ENCODE data around the gene PPIH.
"Not testable (repeated sequence)": the region's sequence is repeated elsewhere in the genome, so short reads cannot be mapped to it uniquely, and the experiment has no call there.

Gene PPIH

GRCh38 chr1:42682739-42683531, 24.7 kb downstream of the PPIH start:
- DNase-seq = peak; percentile 65

GRCh38 chr1:42684139-42684538, 25.9 kb downstream of the PPIH start:
- DNase-seq = no peak

- no peak for DNase-seq
Measured at GRCh38 chr1:42686418-42686817, 28.2 kb downstream of the PPIH start.

- DNase-seq = no peak
Measured at GRCh38 chr1:42689912-42690311, 31.7 kb downstream of the PPIH start.

- DNase-seq = peak; percentile 20
Measured at GRCh38 chr1:42690477-42691156, 32.4 kb downstream of the PPIH start.

GRCh38 chr1:42691157-42691498, 32.9 kb downstream of the PPIH start:
- no peak for DNase-seq

GRCh38 chr1:42692461-42692860, 34.2 kb downstream of the PPIH start:
- no peak for DNase-seq

GRCh38 chr1:42692911-42693310, 34.7 kb downstream of the PPIH start:
- DNase-seq = no peak

- DNase-seq = no peak
Measured at GRCh38 chr1:42698081-42698813, 40.0 kb downstream of the PPIH start.

GRCh38 chr1:42700006-42700405, 41.8 kb downstream of the PPIH start:
- no peak for DNase-seq

- DNase-seq = no peak
Measured at GRCh38 chr1:42703888-42704464, 45.8 kb downstream of the PPIH start.

- not testable (repeated sequence) for DNase-seq
Measured at GRCh38 chr1:42712808-42713207, 54.6 kb downstream of the PPIH start.

- DNase-seq = no peak
Measured at GRCh38 chr1:42713293-42713692, 55.1 kb downstream of the PPIH start.

GRCh38 chr1:42714441-42714840, 56.2 kb downstream of the PPIH start:
- not testable (repeated sequence) for DNase-seq

GRCh38 chr1:42720868-42721267, 62.6 kb downstream of the PPIH start:
- no peak for DNase-seq

GRCh38 chr1:42721926-42722325, 63.7 kb downstream of the PPIH start:
- DNase-seq = no peak

GRCh38 chr1:42722403-42722802, 64.2 kb downstream of the PPIH start:
- not testable (repeated sequence) for DNase-seq

- no peak for DNase-seq
Measured at GRCh38 chr1:42723511-42723910, 65.3 kb downstream of the PPIH start.

GRCh38 chr1:42725820-42726219, 67.6 kb downstream of the PPIH start:
- not testable (repeated sequence) for DNase-seq
